Measurements from ENCODE around the gene DNAH2.

Gene DNAH2

GRCh38 chr17:7840875-7841274 lies 123.3 kb downstream of the DNAH2 start:
- no peak for DNase-seq

- peak; percentile 94 for DNase-seq
Observed at GRCh38 chr17:7841396-7841914, 123.9 kb downstream of the DNAH2 start.

- DNase-seq = peak; percentile 86
Observed at GRCh38 chr17:7841915-7842379, 124.4 kb downstream of the DNAH2 start.

- peak; percentile 99 for DNase-seq
Observed at GRCh38 chr17:7842380-7843256, 125.1 kb downstream of the DNAH2 start.

GRCh38 chr17:7843257-7843535 lies 125.7 kb downstream of the DNAH2 start:
- DNase-seq = no peak

GRCh38 chr17:7843536-7844291 lies 126.2 kb downstream of the DNAH2 start:
- peak; percentile 96 for DNase-seq

GRCh38 chr17:7844292-7845154 lies 127.0 kb downstream of the DNAH2 start:
- peak; percentile 90 for DNase-seq

- peak; percentile 15 for DNase-seq
Observed at GRCh38 chr17:7845359-7846062, 128.0 kb downstream of the DNAH2 start.

- peak; percentile 13 for DNase-seq
Observed at GRCh38 chr17:7846063-7846735, 128.7 kb downstream of the DNAH2 start.

GRCh38 chr17:7846765-7847661 lies 129.5 kb downstream of the DNAH2 start:
- DNase-seq = peak; percentile 28

- DNase-seq = peak; percentile 29
Observed at GRCh38 chr17:7848131-7848579, 130.6 kb downstream of the DNAH2 start.

GRCh38 chr17:7848739-7849129 lies 131.2 kb downstream of the DNAH2 start:
- DNase-seq = no peak

GRCh38 chr17:7849130-7849750 lies 131.7 kb downstream of the DNAH2 start:
- DNase-seq = peak; percentile 14

GRCh38 chr17:7849751-7850504 lies 132.4 kb downstream of the DNAH2 start:
- DNase-seq = peak; percentile 17

GRCh38 chr17:7850701-7851437 lies 133.3 kb downstream of the DNAH2 start:
- no peak for DNase-seq

- DNase-seq = peak; percentile 96
Observed at GRCh38 chr17:7851438-7852261, 134.1 kb downstream of the DNAH2 start.

- DNase-seq = no peak
Observed at GRCh38 chr17:7852262-7852670, 134.7 kb downstream of the DNAH2 start.
